GM18502 (cell line): Measurements from ENCODE around the gene AGPAT2.

Experiments
- ATAC-seq: cut with Tn5 transposase; IDR thresholded peaks from one replicate; pipeline ENCODE4 v1.9.1; 2021; ENCODE audit warnings: mild to moderate bottlenecking; ENCODE audit not compliant: unreplicated experiment, poor library complexity

AGPAT2 gene

DNA sequence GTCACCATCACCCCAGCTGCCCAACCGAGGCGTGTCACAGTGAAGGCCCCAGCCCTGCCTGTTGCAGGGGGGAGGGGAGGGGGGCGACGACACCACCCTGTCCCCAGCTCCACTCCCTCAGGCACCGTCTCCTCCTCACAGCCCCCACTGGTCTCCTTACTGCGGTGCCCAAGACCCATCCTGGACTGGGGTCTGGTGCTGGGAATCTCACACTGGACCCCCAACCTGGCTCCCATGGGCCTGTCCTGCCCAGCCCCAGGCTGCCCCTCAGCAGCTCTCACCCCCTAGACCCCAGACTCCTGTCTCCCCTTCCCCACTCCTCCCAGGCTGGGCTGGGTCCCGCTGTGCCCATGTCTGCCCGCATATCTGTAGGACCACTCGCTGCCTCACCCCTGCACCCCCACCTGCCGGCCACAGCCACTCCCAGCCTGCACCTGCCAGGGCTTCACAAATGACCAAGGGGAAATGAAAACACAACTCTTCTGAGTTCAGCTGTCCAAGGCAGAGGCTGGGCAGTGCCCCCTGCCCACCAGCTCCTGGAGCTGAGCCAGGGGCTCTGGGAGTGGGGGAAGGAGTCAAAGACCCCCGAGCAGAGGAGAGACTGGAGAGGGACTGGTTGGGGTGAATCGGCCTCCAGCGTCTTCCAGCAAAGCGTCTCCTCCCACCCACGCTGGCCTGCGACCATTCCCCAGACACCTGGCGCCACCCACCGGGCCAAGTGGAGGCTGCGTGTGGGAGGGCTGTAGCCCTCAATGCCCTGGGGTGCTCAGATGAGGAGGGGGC, 57.2 kb downstream of the AGPAT2 start:
- ATAC-seq = no peak

DNA sequence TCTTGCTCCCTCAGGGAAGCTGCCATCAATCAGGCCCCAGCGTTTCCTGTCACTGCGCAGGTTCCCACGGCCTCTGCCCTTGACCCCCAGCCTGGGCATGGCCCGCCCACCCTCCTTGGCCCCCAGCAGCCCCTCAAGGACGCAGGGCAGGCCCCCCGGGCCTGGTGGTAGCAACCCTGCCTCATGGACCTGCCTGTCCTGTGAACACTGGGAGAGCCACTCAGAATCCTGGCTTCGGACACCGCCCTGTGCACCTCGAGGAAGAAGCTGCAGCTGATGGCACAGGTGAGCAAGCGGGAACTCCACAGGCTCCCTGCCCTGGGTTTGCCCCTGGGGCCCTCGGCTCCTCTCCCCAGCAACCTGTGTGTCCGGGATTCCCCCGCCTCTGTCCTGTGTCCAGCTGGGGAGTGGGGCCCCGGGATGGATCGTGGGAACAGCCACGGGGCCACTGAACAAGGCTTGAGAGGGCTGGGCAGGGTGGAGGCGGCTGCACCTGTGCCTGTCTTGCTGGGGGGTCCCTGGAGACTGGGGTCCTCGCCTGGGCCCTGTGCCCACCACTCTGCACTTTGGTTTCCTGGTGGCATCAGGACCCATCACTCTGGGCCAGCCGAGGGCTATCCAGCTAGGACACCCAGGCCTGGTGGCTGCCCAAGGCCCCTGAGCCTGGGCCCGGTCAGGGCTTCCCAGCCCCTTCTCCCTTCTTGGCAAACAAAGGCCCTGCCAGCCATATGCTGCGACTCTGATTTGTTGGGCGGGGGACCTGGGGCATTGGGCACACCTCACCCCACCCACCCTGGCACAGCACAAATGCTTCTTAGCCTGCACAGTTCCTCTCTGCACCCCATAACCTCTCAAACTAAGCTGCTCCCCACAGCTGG, 58.0 kb downstream of the AGPAT2 start:
- ATAC-seq = no peak

DNA sequence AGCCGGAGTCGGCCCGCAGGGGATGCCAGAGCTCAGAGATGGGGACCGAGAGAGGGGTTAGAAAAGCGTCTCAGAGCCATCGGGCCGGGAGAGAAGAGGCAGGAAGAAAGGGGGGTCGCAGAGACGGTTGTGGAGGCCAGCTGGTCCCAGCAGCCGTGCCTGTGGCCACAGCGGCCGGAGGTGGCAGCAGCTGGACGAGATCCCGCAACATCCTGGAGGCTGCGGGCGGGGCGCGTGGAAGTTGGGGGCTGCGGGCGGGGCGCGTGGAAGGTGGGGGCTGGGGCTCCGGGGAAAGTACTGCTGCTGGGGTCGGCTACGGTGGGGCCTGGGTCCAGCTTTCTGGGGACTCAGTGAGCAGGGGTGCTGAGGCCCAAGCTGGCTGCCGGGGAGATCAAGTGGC, 59.0 kb downstream of the AGPAT2 start:
- no peak for ATAC-seq

DNA sequence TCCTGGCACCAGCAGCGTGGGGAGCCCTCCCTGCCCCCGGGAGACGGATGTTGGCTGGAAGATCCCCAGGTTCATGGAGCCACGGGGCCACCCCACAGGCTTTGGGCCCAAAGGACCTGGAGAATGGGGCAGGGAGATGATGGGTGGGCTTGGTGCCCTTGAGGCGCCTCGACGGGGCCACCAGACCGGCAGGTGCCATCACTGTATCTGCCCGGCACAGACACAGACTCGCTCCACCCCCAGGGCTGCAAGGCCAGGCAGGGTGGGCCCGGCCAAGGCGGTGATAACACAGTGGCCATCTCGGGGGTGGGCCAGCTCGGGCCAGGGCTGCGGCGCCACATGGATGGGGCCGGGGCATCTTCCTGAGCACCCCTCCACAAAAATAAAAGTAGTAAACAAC, 59.6 kb downstream of the AGPAT2 start:
- no peak for ATAC-seq

DNA sequence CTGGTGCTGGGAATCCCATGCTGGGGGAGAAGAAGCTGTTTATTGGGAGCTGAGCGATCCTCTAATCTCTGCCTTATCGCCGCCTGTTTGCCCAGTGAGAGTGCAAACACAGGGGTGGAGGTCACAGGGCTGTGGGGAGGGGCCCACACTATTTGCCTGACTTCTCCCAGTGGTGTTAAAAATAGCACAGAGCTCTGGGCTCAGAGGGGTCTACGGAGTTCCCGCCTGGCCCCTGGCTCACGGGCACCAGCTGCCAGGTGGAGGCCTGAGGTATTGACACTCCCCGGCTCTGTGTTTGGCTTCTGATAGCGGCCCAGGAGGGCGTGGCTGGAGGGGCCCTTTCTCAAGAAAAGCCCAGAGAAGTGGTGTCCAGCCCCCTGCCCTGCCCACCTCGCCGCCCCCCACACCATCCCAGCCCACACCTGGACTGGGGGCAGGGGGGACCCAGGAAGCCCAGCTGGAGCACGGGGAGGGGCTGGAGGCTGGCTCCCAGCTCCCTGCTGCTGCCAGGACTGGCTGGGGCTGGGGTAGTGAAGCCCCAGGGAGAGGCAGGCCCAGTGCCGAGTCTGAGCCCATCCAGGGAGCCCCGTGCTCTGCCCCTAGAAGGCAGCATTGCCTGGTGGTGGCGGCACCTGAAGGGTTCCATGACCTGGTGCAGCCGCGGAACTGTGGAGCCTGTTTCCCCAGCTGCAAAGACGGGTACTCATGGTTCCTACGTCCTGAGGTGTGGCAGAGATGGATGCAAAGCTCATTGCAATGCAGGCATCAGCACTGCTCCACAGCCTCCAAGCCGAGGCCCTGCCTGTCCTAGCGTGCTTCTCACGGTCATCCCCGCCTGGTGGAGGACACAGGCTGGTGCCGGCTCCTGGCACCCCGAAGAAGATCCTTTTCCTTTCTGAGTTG, 60.3 kb downstream of the AGPAT2 start:
- ATAC-seq = no peak

DNA sequence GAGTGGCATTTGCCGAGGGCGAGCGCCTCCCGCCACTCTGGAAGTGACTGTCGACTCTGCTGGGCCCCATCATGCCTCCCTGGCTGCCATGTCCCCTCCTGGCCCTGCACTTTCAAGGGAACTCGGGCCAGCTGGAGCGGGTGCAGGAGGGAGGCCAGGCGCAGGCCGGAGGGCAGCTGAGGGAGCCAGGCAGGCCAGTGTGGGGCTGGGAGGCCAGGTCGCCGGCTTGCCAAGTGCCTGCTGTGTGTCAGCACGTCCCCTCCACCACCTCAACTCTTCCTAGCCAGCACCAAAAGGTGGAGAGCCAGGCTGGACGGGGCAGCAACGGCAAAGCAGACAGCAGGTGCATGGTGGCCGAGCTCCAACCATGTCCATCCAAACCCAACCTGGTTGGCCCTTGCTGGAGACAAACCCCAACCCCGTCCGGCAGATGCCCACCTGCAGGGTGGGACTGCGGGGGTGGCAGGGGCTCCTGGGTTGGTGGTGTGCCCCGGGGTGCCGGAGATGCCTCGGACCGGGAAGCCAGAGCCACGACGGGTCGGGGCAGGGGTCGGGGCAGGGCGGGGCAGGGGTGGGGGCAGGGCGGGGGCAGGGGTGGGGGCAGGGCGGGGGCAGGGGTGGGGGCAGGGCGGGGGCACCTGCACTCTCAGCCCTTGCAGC, 61.1 kb downstream of the AGPAT2 start:
- no peak for ATAC-seq

DNA sequence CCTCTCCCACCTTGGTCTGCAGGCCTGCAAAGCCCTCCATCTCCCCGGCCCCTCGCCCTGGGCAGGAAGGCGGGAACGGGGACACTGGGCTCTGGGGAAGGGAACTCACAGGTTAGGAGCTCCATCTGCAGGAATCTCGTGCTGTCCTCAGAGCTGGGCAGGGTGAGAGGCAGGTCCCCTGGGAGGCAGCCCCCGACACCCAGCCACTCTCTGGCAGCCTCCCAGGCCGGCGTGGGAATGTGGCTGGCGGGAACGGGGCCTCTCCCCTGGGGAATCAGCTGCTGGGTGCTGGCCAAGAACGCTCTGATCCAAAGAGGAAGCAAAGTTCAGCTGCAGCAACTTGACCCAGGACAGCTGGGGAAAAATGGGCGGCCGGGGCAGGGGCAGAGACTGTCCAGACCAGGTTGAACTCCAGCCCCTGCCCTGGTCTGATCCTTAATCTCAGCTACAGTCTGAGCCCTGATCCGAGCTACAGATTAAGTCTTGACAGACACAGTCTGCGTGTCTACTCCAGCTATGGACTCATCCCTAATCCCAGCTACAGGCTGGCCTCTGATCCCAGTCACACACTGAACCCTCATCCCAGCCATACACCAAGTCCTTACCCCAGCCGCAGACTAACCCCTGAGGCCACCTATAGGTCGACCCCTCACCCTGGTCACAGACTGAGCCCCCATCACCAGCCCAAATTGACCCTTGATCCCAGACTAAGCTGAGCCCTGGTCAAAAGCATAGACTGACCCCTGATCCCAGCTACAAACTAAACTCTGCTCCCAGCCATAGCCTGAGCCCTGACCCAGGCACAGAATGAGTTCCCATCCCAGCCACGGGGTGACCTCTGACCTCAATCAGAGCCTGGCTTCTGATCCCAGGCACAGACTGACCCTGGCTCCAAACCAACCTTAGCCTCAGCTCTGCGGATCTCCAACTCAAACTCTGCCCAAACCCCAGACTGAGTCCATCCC, 61.9 kb downstream of the AGPAT2 start:
- no peak for ATAC-seq

DNA sequence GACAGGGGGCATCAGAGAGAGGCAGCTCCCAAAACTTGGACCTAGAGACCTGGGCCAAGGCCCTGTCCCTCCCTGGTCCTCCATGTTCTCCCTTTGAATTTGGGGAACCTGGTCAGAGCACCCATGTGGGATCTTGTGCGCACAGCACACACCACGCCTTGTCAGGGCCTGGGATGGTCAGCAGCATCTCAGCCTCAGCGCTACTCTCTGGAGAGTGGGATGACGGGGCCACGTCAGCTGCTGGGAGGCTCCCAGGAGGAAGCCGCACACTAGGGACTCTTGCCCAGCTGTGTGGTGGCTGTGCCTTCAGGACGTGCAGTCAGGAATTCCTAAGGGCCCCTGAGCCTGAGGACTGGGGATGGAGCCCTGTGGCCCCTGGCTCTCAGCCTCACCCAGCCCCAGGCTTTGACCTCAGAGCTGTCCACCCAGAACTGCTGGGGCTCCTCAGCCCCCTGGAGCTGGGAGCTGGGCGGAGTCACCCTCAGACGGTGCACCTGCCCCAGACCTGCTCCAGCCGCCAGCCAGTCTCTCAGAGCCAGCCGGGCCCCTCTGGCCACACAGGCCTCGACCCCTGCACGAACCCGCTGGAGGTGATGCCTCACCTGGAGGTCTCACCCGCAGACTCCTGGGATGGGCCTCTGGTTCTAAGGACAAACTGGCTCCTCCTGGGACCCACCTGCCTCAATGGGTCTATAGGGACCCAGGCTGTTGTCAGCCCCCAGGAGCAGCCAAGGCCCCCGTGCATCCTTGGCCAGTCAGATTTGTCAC, 62.9 kb downstream of the AGPAT2 start:
- no peak for ATAC-seq

DNA sequence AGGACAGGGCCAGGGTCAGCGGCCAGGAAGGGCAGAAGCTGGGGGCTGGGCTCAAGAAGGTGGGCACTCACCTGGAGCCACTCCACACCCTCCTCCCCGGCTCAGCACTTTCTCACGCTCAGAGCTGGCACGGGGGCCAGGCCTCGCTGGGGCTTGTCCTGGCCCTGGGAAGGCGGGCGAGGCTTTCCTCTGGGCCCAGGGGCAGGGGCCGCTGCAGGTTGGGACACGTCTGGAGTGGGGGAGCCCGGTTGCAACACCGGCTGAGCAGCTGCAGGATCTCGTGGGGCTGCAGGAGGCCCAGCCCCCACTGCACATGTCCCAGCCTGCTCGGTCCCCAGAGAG, 63.4 kb downstream of the AGPAT2 start:
- no peak for ATAC-seq
